GM12875 (cell line): Measurements from ENCODE around the gene C6.
"Not testable (repeated sequence)": the region's sequence is repeated elsewhere in the genome, so short reads cannot be mapped to it uniquely, and the experiment has no call there.

Experiments used
- H3K4me3 ChIP-seq: one replicate; pipeline ENCODE4 v1.5.1; 2011; ENCODE audit warnings: low read depth, low read length, control low read depth
- CTCF ChIP-seq: IDR thresholded peaks from 2 replicates; pipeline ENCODE4 v1.5.1; 2011; ENCODE audit warnings: low read depth, mild to moderate bottlenecking, control low read depth, inconsistent platforms, low read length, moderate library complexity, borderline replicate concordance; ENCODE audit not compliant: insufficient read depth

The C6 gene

GRCh38 chr5:41219658-41220269, 6.4 kb upstream of the C6 start:
- no peak for TF ChIP-seq CTCF
- H3K4me3 ChIP-seq = no peak overlapping the region

GRCh38 chr5:41218929-41219657, 5.8 kb upstream of the C6 start:
- no peak for TF ChIP-seq CTCF

GRCh38 chr5:41214182-41214581, 850 bp upstream of the C6 start:
- H3K4me3 ChIP-seq = no peak overlapping the region
- TF ChIP-seq CTCF = no peak

More at GRCh38 chr5:41218929-41219657, 5.8 kb upstream of the C6 start:
- no peak overlapping the region for H3K4me3 ChIP-seq

- no peak for TF ChIP-seq CTCF
These were observed 397 bp downstream of the C6 start for GRCh38 chr5:41212935-41213334.

GRCh38 chr5:41211417-41211816, 1.9 kb downstream of the C6 start:
- no peak for TF ChIP-seq CTCF

More at GRCh38 chr5:41212935-41213334, 397 bp downstream of the C6 start:
- H3K4me3 ChIP-seq = no peak overlapping the region

GRCh38 chr5:41205475-41205874, 7.9 kb downstream of the C6 start:
- H3K4me3 ChIP-seq = not testable (repeated sequence)

More at GRCh38 chr5:41211417-41211816, 1.9 kb downstream of the C6 start:
- no peak overlapping the region for H3K4me3 ChIP-seq

- no peak for TF ChIP-seq CTCF
- no peak overlapping the region for H3K4me3 ChIP-seq
These were observed 10.3 kb downstream of the C6 start for GRCh38 chr5:41203033-41203432.
